ENCODE results near the gene BANP.

BANP gene

GRCh38 chr16:87918338-87918737, 32.9 kb upstream of the BANP start:
- Histone ChIP-seq H3K4me1 (ENCODE audit: control insufficient read depth, insufficient read depth, low read length) (no peaks in the 10 kb centered on the region), H3K4me3 (ENCODE audit: low read depth, low read length) (no peak overlapping the region), H3K36me3 (ENCODE audit: control insufficient read depth in 2 of 2, insufficient read depth in 1 of 2, low read length in 2 of 2) (no peaks in the 10 kb centered on the region), H3K9me3 (ENCODE audit: control insufficient read depth, insufficient read depth, low read depth, low read length) (no peaks in the 10 kb centered on the region), H3K27ac (ENCODE audit: extremely low read depth, low read depth, low read length) (no peak overlapping the region)
- ChIA-PET POLR2A (no interaction called here), CTCF (no interaction called here)
- TF ChIP-seq HOXD13 (CRISPR knock-in tag; IDR thresholded peaks at IDR 0.05; ENCODE audit: borderline replicate concordance), result no peak
- TF ChIP-seq ZNF169 (tag by site-specific recombination; IDR thresholded peaks at IDR 0.05), result no peak
- no peak for TF ChIP-seq ZNF423 (tag by site-specific recombination; IDR thresholded peaks at IDR 0.05)
- TF ChIP-seq, protein P1, sequence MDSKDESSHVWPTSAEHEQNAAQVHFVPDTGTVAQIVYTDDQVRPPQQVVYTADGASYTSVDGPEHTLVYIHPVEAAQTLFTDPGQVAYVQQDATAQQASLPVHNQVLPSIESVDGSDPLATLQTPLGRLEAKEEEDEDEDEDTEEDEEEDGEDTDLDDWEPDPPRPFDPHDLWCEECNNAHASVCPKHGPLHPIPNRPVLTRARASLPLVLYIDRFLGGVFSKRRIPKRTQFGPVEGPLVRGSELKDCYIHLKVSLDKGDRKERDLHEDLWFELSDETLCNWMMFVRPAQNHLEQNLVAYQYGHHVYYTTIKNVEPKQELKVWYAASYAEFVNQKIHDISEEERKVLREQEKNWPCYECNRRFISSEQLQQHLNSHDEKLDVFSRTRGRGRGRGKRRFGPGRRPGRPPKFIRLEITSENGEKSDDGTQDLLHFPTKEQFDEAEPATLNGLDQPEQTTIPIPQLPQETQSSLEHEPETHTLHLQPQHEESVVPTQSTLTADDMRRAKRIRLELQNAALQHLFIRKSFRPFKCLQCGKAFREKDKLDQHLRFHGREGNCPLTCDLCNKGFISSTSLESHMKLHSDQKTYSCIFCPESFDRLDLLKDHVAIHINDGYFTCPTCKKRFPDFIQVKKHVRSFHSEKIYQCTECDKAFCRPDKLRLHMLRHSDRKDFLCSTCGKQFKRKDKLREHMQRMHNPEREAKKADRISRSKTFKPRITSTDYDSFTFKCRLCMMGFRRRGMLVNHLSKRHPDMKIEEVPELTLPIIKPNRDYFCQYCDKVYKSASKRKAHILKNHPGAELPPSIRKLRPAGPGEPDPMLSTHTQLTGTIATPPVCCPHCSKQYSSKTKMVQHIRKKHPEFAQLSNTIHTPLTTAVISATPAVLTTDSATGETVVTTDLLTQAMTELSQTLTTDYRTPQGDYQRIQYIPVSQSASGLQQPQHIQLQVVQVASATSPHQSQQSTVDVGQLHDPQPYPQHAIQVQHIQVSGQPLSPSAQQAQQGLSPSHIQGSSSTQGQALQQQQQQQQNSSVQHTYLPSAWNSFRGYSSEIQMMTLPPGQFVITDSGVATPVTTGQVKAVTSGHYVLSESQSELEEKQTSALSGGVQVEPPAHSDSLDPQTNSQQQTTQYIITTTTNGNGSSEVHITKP (tag by site-specific recombination; IDR thresholded peaks at IDR 0.05), result no peak
- no peak for TF ChIP-seq ZBTB20 (tag by site-specific recombination; IDR thresholded peaks at IDR 0.05)
- no peak for TF ChIP-seq ZNF521 (tag by site-specific recombination; IDR thresholded peaks at IDR 0.05)
- TF ChIP-seq ZXDB (tag by site-specific recombination; IDR thresholded peaks at IDR 0.05), result no peak
- TF ChIP-seq ZNF658 (tag by site-specific recombination; IDR thresholded peaks at IDR 0.05), result no peak
- TF ChIP-seq EGR2 (tag by site-specific recombination; IDR thresholded peaks at IDR 0.05; ENCODE audit: low read depth), result no peak

DNA sequence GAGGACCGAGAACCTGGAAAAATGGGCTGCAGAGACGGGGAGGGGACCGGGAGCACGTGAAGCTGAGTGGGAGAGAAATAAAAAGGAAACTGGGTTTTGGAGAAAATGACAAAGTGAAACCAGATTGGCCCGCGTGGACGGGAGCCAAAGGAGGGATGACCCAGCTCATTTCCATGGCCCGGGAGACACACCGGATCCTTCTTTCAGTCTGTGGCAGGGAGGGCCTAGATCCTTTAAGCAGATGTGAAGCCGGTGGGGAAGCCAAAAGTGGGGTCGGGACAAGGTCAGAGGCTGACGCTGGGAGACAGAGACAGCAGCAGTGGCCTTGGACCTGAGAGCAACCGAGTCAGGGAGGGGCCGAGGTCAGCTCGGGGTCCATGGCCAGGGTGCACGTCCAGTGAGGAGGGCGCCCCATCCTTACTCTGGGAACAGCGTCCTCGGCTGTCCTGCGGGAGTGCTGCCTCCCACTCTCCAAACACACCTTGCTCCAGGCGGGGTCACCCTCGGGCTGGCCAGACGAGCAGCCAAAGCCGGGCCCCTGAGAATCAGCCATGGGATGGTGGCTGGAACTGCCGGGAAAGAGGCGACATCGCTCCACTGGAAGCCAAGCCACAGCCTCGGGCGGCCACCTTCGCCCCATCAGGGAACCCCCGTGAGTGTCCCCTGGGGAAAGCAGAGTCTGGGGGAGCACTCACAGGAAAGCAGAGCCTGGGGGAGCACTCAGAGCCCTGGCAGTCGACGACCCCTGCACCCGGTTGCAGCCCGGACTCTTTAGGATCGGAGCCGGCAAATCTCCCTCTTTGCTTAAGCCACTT, 32.2 kb upstream of the BANP start:
- Histone ChIP-seq H3K4me1 (ENCODE audit: control insufficient read depth, insufficient read depth, low read length) (no peaks in the 10 kb centered on the region), H3K9me3 (ENCODE audit: control insufficient read depth, insufficient read depth, low read depth, low read length) (no peaks in the 10 kb centered on the region), H3K27ac (ENCODE audit: extremely low read depth, low read depth, low read length) (no peak overlapping the region), H3K4me3 (ENCODE audit: low read depth, low read length) (no peak overlapping the region), H3K36me3 (ENCODE audit: control insufficient read depth in 2 of 2, insufficient read depth in 1 of 2, low read length in 2 of 2) (no peaks in the 10 kb centered on the region)
- ChIA-PET CTCF (no interaction called here), POLR2A (no interaction called here)
- TF ChIP-seq ZNF488 (tag by site-specific recombination; IDR thresholded peaks at IDR 0.05) (no peak), ZNF184 (tag by site-specific recombination; IDR thresholded peaks at IDR 0.05) (no peak), ZNF148 (tag by site-specific recombination; IDR thresholded peaks at IDR 0.05; ENCODE audit: borderline replicate concordance) (no peak)

GRCh38 chr16:87919681-87919994, 31.6 kb upstream of the BANP start:
- H3K4me1 ChIP-seq (ENCODE audit: control insufficient read depth, insufficient read depth, low read length), result no peaks in the 10 kb centered on the region; the same call in 1 of the 2 replicates
- H3K36me3 ChIP-seq (ENCODE audit: control insufficient read depth in 2 of 2, insufficient read depth in 1 of 2, low read length in 2 of 2), result no peaks in the 10 kb centered on the region
- no peaks in the 10 kb centered on the region for H3K9me3 ChIP-seq (ENCODE audit: control insufficient read depth, insufficient read depth, low read depth, low read length)
- no peak overlapping the region for H3K4me3 ChIP-seq (ENCODE audit: low read depth, low read length)
- POLR2A ChIA-PET, result no interaction called here
- H3K27ac ChIP-seq (ENCODE audit: extremely low read depth, low read depth, low read length), result no peak overlapping the region
- CTCF ChIA-PET, result no interaction called here
- no peak for TF ChIP-seq ZNF23 (tag by site-specific recombination; IDR thresholded peaks at IDR 0.05; ENCODE audit: borderline replicate concordance)
- no peak for TF ChIP-seq ZNF560 (tag by site-specific recombination; IDR thresholded peaks at IDR 0.05; ENCODE audit: borderline replicate concordance)
- no peak for TF ChIP-seq ZNF302 (tag by site-specific recombination; IDR thresholded peaks at IDR 0.05; ENCODE audit: low read depth)
- TF ChIP-seq ZNF701 (tag by site-specific recombination; IDR thresholded peaks at IDR 0.05), result no peak
- no peak for TF ChIP-seq ZNF48 (tag by site-specific recombination; IDR thresholded peaks at IDR 0.05)
- TF ChIP-seq ZFHX2 (tag by site-specific recombination; conservative IDR thresholded peaks at IDR 0.05), result no peak
- TF ChIP-seq KLF9 (tag by site-specific recombination; IDR thresholded peaks at IDR 0.05; ENCODE audit: low read depth), result no peak
